Natural killer cell (primary cell): Measurements from ENCODE around the gene CSKMT. TPM values are rescaled to one million over a fixed set of nuclear protein-coding genes. Genes with fewer than 3 reads are reported as not detected.
"Not testable (repeated sequence)": the region's sequence is repeated elsewhere in the genome, so short reads cannot be mapped to it uniquely, and the experiment has no call there.

Experiments
- ATAC-seq, 3 donors: fragments of 150-1000 bp in 2 of 3; fragments of 200-7000 bp in 1 of 3; cut with Tn5 transposase; 1 replicate in 1 of 3; 2 replicates in 2 of 3; pipeline ENCODE4 v1.10.0; 2021; ENCODE audit warnings: mild to moderate bottlenecking in 2 of 3, moderate library complexity in 2 of 3
- DNase-seq, 2 donors: peaks; one replicate each; pipeline versions ENCODE4 v3.0.0 to v3.0.0-alpha.2; 2013 to 2021; ENCODE audit warnings: mixed read lengths in 1 of 2
- H3K27ac ChIP-seq: one replicate; pipeline ENCODE4 v1.5.1; 2013; ENCODE audit warnings: mild to moderate bottlenecking, low read length
- H3K27me3 ChIP-seq: one replicate; pipeline ENCODE4 v1.6.1; 2013; ENCODE audit warnings: low read length; ENCODE audit not compliant: control insufficient read depth, insufficient read depth
- H3K36me3 ChIP-seq: one replicate; pipeline ENCODE4 v1.6.1; 2013; ENCODE audit warnings: low read length; ENCODE audit not compliant: control insufficient read depth, insufficient read depth
- H3K4me1 ChIP-seq: one replicate; pipeline ENCODE4 v1.6.1; 2013; ENCODE audit warnings: low read length; ENCODE audit not compliant: control insufficient read depth, insufficient read depth
- H3K4me3 ChIP-seq: one replicate; pipeline ENCODE4 v1.5.1; 2013; ENCODE audit warnings: low read length
- H3K9me3 ChIP-seq: one replicate; pipeline ENCODE4 v1.6.1; 2013; ENCODE audit warnings: low read length; ENCODE audit not compliant: control insufficient read depth, insufficient read depth
- H3K27ac Mint-ChIP-seq, 2 donors: one replicate each; pipeline ENCODE4 v1.8.0; 2022; ENCODE audit warnings: mild to moderate bottlenecking in 2 of 2, mixed read lengths in 2 of 2, moderate library complexity in 1 of 2
- H3K27me3 Mint-ChIP-seq, 2 donors: one replicate each; pipeline ENCODE4 v1.8.0; 2022; ENCODE audit warnings: low read depth in 2 of 2, mixed read lengths in 2 of 2
- H3K36me3 Mint-ChIP-seq: one replicate; pipeline ENCODE4 v1.8.0; 2022; ENCODE audit warnings: mixed read lengths
- H3K4me1 Mint-ChIP-seq, 2 donors: one replicate each; pipeline ENCODE4 v1.8.0; 2022; ENCODE audit warnings: mixed read lengths in 2 of 2
- H3K4me3 Mint-ChIP-seq: one replicate; pipeline ENCODE4 v1.8.0; 2022; ENCODE audit warnings: mild to moderate bottlenecking, moderate library complexity, mixed read lengths
- H3K9me3 Mint-ChIP-seq, 2 donors: one replicate each; pipeline ENCODE4 v1.8.0; 2022; ENCODE audit warnings: mixed read lengths in 2 of 2
- CTCF ChIP-seq: fragments of 200-600 bp; IDR thresholded peaks from one replicate; pipeline ENCODE4 v1.8.0; 2022; ENCODE audit warnings: antibody characterized with exemption
- WGBS: methylation state at CpG from one replicate; pipeline ENCODE4 v1.1.7; 2013; ENCODE audit warnings: missing lambda C conversion rate; ENCODE audit not compliant: insufficient coverage; 5-methylcytosine and 5-hydroxymethylcytosine counted together
- intact Hi-C: fragments of 100-400 bp; cut with micrococcal nuclease; formaldehyde crosslinking; loops from one replicate; pipeline ENCODE4 v1.14.2; 2022
- total RNA-seq, 4 donors: library from RNA; stranded (reverse); fragments of 120-200 nt in 1 of 4; gene quantifications; one replicate each; pipeline versions ENCODE4 v1.2.3 to v1.2.4, GENCODE V29; 2013 to 2022

CSKMT gene, protein sequence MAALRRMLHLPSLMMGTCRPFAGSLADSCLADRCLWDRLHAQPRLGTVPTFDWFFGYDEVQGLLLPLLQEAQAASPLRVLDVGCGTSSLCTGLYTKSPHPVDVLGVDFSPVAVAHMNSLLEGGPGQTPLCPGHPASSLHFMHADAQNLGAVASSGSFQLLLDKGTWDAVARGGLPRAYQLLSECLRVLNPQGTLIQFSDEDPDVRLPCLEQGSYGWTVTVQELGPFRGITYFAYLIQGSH
- 10 to 100 TPM; 12.0 to 21.5 (median 13.7) TPM for total RNA-seq
- total RNA-seq (2013) = 14.6 TPM

GRCh38 chr11:62665075-62665598 lies at the start of gene CSKMT, which contains the start of gene C11orf98:
TSS of gene CSKMT (plus strand) at chr11:62665312. CDS start at chr11:62665880, 568 bp downstream.
TSS of gene C11orf98 (minus strand) at chr11:62665210. CDS start at chr11:62665169, 41 bp downstream.
- intact Hi-C loops = loop anchor here (2.0 to 5.0 kb wide), 4 partner anchors 18 to 74 kb away; partner anchors contain the start of genes EML3, GANAB, HNRNPUL2 and ROM1
- WGBS = under 1% methylated on average over 46 of the region's 47 CpGs
- no peaks in the 10 kb centered on the region for H3K27me3 ChIP-seq
- H3K4me1 Mint-ChIP-seq = peaks cover 6 to 29% of the 10 kb centered on the region in 2 donors
- no peaks in the 10 kb centered on the region for H3K27me3 Mint-ChIP-seq
- peak within 1 kb of the TSS; percentile 80 for H3K27ac ChIP-seq
- peak within 1 kb of the TSS; percentile 87 for H3K4me3 ChIP-seq
- TF ChIP-seq CTCF = no peak
- H3K36me3 Mint-ChIP-seq = no peaks in the 10 kb centered on the region
- peaks cover 28% of the 10 kb centered on the region for H3K4me1 ChIP-seq
- ATAC-seq (peak; percentile 92 to 97 (median 95)), DNase-seq (peak; percentile 96)
- H3K4me3 Mint-ChIP-seq = peak within 1 kb of the TSS; percentile 96
- H3K9me3 Mint-ChIP-seq = no peaks in the 10 kb centered on the region
- peak within 1 kb of the TSS; percentile 87 to 95 for H3K27ac Mint-ChIP-seq
- H3K36me3 ChIP-seq = peaks cover 14% of the 10 kb centered on the region
- H3K9me3 ChIP-seq = no peaks in the 10 kb centered on the region

- Mint-ChIP-seq H3K27ac (no peak overlapping the region), H3K4me1 (peaks cover 11 to 33% of the 10 kb centered on the region in 2 donors), H3K36me3 (no peaks in the 10 kb centered on the region), H3K4me3 (no peak overlapping the region), H3K9me3 (no peaks in the 10 kb centered on the region), H3K27me3 (no peaks in the 10 kb centered on the region)
- Histone ChIP-seq H3K27ac (no peak overlapping the region), H3K27me3 (no peaks in the 10 kb centered on the region), H3K4me1 (peaks cover 28% of the 10 kb centered on the region), H3K4me3 (no peak overlapping the region), H3K36me3 (peaks cover 26% of the 10 kb centered on the region), H3K9me3 (no peaks in the 10 kb centered on the region)
- ATAC-seq (no peak), DNase-seq (no peak)
- 77% methylated on average over 7 of the region's 7 CpGs for WGBS
- intact Hi-C loops = no loop called here
- TF ChIP-seq CTCF = no peak
Measured at GRCh38 chr11:62615521-62615920, 49.6 kb upstream of the CSKMT start.

- H3K27ac Mint-ChIP-seq, H3K36me3 Mint-ChIP-seq, H3K4me3 ChIP-seq, ATAC-seq, H3K27me3 ChIP-seq, DNase-seq, H3K4me3 Mint-ChIP-seq, H3K27me3 Mint-ChIP-seq, intact Hi-C loops, H3K9me3 Mint-ChIP-seq, H3K27ac ChIP-seq, H3K9me3 ChIP-seq: not testable (repeated sequence)
- H3K4me1 Mint-ChIP-seq = peaks cover 13 to 31% of the 10 kb centered on the region in 2 donors
- Histone ChIP-seq H3K4me1 (peaks cover 23% of the 10 kb centered on the region), H3K36me3 (peaks cover 19% of the 10 kb centered on the region)
- 96% methylated on average over 14 of the region's 14 CpGs for WGBS
Measured at GRCh38 chr11:62616957-62617356, 48.2 kb upstream of the CSKMT start.

DNA sequence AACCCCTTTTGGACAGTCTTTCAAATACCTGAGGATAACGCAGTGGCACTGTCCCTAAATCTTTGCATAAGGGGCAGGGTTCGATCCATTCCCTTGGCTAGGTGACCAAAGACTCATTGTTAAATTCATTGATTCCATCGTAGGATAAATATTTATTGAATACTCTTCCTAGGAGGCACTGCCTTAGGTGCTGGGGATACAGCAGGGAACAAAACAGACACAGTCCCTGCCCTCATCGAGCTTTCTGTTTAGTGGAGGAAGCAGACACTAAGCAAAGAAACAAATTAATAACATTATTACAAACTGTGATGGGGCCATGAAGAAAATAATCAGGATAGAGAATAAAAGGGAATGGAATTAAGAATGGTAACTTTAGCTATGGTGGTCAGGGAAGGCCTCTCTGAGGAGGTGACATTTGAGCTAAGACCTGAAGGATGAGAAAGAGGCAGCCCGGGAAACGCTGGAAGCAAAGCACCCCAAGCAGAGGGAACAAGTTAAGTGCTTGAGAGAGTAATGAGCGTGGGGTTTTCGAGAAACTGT lies 44.0 kb upstream of the CSKMT start:
- Mint-ChIP-seq H3K36me3 (no peaks in the 10 kb centered on the region), H3K9me3 (no peaks in the 10 kb centered on the region), H3K4me3 (peak overlapping the region; percentile 93), H3K27me3 (no peaks in the 10 kb centered on the region), H3K4me1 (peaks cover 17 to 21% of the 10 kb centered on the region in 2 donors), H3K27ac (peak overlapping the region; percentile 94 to 98)
- no peaks in the 10 kb centered on the region for H3K9me3 ChIP-seq
- H3K4me1 ChIP-seq = peaks cover 20% of the 10 kb centered on the region
- intact Hi-C loops = loop anchor here (1.0 kb wide), 1 partner anchor 8 kb away; the partner anchor contains the start of gene ROM1
- no peaks in the 10 kb centered on the region for H3K27me3 ChIP-seq
- no peak for TF ChIP-seq CTCF
- WGBS = 39% methylated on average over 7 of the region's 8 CpGs
- ATAC-seq (no peak), DNase-seq (no peak)
- H3K27ac ChIP-seq = peak overlapping the region; percentile 97
- peaks cover 20% of the 10 kb centered on the region for H3K36me3 ChIP-seq
- peak overlapping the region; percentile 77 for H3K4me3 ChIP-seq
